Measurements from ENCODE around the gene FOXJ2.

FOXJ2 gene

DNA sequence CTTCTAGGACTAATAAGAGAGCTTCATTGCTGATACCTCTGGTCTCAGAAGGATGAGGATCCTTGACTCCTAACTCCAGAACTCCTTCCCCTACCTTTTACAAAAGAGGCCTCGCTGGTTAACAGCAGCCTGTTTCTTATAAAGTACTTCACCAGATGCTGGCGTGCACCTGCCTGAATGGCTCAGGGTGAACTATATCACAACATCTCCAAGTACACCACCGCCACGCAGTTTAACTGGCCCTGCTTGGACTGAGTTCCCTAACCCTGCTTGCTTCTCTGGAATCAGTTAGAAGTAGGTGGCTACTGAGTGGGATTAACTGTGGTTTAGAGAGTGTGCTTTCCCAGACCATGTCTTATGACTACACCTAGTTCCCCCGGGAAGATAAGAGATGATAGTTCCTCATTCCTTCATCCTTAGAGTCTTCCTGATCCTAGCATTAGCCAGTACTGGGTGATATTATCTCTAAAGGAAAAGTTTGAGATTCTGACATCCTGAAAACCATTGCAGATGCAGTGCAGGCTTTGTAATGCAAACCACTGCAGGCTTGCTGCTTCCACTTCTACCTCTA is 3.0 kb downstream of the FOXJ2 start:
- Mint-ChIP-seq H3K27me3 (no peaks in the 10 kb centered on the region), H3K4me3 (peak overlapping the region; percentile 81 to 92), H3K27ac (peak overlapping the region; percentile 64 to 93), H3K9me3 (no peaks in the 10 kb centered on the region), H3K36me3 (ENCODE audit: insufficient read depth) (peaks cover 23% of the 10 kb centered on the region), H3K4me1 (ENCODE audit: low read depth in 2 of 2) (peaks cover 66 to 73% of the 10 kb centered on the region in 2 donors)
- ATAC-seq (replicated peaks) (no peak), DNase-seq (no peak)

DNA sequence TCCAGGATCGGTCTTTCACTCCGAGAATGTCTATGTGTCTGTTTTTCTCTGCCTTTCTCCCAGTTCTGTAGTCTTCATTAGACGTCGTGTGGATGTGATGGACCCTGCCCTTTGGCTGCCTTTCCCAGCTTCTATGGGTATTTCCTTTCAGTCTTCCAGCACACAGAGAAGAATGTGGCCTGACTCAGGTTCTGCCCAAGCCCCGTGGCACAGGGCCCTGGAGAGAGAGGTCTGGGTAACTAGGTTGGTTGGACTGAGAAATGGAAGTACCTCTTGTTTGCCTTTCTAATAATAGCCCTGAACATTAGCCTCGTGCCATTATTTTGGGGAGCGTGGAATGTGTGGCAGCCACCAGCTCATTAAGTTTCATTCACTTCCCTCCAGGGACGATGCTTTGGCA is 3.8 kb downstream of the FOXJ2 start:
- H3K27me3 Mint-ChIP-seq, result no peaks in the 10 kb centered on the region
- DNase-seq, result no peak
- no peak for ATAC-seq (replicated peaks)
- no peaks in the 10 kb centered on the region for H3K9me3 Mint-ChIP-seq
- H3K4me1 Mint-ChIP-seq (ENCODE audit: low read depth in 2 of 2), result peaks cover 66 to 73% of the 10 kb centered on the region in 2 donors
- peak overlapping the region; percentile 64 to 85 for H3K27ac Mint-ChIP-seq
- peak overlapping the region; percentile 1 to 36 for H3K4me3 Mint-ChIP-seq
- peaks cover 32% of the 10 kb centered on the region for H3K36me3 Mint-ChIP-seq (ENCODE audit: insufficient read depth)

DNA sequence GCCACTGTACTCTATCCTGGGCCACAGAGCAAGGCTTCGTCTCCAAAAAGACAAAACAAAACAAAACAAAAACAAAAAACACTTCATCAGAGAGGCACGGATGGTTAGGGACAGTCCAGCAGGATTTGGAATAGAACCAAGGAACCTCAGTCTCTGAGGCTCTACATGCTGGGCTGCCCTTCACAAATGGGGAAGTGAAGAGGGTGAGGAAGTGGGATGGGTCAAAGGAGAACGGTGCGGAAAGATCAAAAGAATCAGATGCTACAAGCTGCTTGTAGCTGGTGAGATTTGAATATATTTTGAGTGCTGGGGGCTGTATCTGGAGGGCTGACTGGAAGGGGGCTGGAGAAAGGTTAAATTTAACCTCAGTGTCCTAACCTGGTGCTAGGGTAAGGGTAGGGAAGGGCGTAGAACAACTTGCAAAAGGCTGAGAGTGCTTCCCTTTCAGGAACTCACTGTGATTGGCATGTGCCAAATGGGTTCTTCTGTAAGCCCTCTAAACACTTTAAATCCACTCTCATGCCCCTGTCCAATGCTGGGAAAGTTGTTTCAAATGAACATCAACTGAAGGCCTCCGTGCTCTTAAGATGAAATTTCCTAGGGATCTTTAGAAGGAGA is 4.6 kb downstream of the FOXJ2 start:
- no peak for DNase-seq
- no peaks in the 10 kb centered on the region for H3K27me3 Mint-ChIP-seq
- H3K27ac Mint-ChIP-seq, result peak overlapping the region; percentile 64 to 85
- H3K36me3 Mint-ChIP-seq (ENCODE audit: insufficient read depth), result peaks cover 40% of the 10 kb centered on the region
- peaks cover 63 to 69% of the 10 kb centered on the region in 2 donors for H3K4me1 Mint-ChIP-seq (ENCODE audit: low read depth in 2 of 2)
- H3K4me3 Mint-ChIP-seq, result peak overlapping the region; percentile 27 to 42
- H3K9me3 Mint-ChIP-seq, result no peaks in the 10 kb centered on the region
- no peak for ATAC-seq (replicated peaks)

DNA sequence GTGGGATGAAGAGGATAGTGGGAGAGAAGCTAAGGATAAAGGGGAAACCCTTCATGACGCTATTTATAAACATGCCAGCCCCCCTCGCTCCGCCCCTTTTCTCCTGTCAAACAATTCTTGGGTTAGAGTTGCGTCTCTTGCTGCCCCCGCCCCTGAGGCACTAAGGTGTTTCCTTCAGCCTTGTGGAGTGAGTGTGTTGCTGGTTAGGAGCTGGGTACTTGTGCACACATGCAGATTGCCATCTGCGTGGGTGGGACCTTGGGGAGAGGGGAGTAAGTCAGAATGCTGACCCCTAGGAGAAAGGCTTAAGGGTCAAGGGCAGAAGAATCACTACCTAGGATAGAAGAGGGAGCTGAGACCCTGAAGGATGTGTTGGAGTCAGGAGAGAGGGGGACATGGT is 5.4 kb downstream of the FOXJ2 start:
- peak overlapping the region; percentile 42 to 61 for H3K4me3 Mint-ChIP-seq
- H3K36me3 Mint-ChIP-seq (ENCODE audit: insufficient read depth), result peaks cover 45% of the 10 kb centered on the region
- no peaks in the 10 kb centered on the region for H3K9me3 Mint-ChIP-seq
- DNase-seq, result no peak
- no peak for ATAC-seq (replicated peaks)
- no peaks in the 10 kb centered on the region for H3K27me3 Mint-ChIP-seq
- peak overlapping the region; percentile 64 to 85 for H3K27ac Mint-ChIP-seq
- peaks cover 63 to 69% of the 10 kb centered on the region in 2 donors for H3K4me1 Mint-ChIP-seq (ENCODE audit: low read depth in 2 of 2)

DNA sequence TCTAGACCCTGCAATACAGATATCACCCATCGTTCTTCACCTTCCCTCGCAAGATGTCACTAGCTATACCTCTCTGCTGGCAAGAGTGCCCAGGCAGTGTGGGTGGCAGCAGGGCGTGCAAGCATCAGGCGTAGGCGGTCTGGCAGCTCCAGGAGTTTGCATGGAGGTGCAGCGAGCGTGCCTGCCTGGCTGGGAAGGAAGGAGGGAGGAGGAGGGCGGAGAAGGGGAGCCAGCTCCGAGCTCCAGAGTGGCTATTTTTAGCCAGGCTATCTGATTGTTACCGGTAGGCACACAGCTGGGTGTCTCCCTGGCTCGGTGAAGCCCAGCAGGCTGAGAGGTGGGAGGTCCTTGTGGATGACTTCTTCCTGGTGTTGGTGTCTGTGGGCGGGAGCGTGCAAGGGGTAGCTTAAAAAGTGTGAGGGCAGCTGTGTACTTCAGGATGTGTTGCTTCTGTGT is 6.2 kb downstream of the FOXJ2 start:
- peaks cover 44% of the 10 kb centered on the region for H3K36me3 Mint-ChIP-seq (ENCODE audit: insufficient read depth)
- ATAC-seq (replicated peaks) (peak; percentile 79), DNase-seq (no peak)
- H3K27ac Mint-ChIP-seq, result peak overlapping the region; percentile 64 to 85
- H3K4me3 Mint-ChIP-seq, result peak overlapping the region; percentile 42 to 61
- no peaks in the 10 kb centered on the region for H3K9me3 Mint-ChIP-seq
- no peaks in the 10 kb centered on the region for H3K27me3 Mint-ChIP-seq
- H3K4me1 Mint-ChIP-seq (ENCODE audit: low read depth in 2 of 2), result peaks cover 58 to 62% of the 10 kb centered on the region in 2 donors

DNA sequence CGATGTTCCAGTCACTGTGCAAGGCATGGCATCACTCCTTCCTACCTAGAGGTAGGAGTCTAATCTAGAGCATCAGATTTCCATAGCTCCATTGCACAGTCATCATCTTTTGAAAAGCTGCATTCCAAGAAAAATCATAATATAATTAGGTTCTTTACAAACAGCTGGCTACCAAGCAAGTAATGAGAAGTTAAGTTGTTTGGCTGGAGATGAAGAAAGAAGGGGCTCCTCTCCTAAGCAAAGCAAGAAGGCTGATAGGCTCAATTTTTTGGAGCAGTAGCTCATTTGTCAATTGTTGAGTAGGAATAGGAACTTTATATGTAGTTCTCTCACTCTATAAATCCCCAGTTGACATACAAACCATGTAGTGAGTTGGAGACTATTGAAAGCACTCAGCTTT is 8.3 kb downstream of the FOXJ2 start:
- Mint-ChIP-seq H3K27ac (peak overlapping the region; percentile 36 to 59), H3K4me3 (no peak overlapping the region), H3K4me1 (ENCODE audit: low read depth in 2 of 2) (peaks cover 37 to 41% of the 10 kb centered on the region in 2 donors), H3K36me3 (ENCODE audit: insufficient read depth) (peaks cover 60% of the 10 kb centered on the region), H3K27me3 (no peaks in the 10 kb centered on the region), H3K9me3 (no peaks in the 10 kb centered on the region)
- DNase-seq (no peak), ATAC-seq (replicated peaks) (no peak)

DNA sequence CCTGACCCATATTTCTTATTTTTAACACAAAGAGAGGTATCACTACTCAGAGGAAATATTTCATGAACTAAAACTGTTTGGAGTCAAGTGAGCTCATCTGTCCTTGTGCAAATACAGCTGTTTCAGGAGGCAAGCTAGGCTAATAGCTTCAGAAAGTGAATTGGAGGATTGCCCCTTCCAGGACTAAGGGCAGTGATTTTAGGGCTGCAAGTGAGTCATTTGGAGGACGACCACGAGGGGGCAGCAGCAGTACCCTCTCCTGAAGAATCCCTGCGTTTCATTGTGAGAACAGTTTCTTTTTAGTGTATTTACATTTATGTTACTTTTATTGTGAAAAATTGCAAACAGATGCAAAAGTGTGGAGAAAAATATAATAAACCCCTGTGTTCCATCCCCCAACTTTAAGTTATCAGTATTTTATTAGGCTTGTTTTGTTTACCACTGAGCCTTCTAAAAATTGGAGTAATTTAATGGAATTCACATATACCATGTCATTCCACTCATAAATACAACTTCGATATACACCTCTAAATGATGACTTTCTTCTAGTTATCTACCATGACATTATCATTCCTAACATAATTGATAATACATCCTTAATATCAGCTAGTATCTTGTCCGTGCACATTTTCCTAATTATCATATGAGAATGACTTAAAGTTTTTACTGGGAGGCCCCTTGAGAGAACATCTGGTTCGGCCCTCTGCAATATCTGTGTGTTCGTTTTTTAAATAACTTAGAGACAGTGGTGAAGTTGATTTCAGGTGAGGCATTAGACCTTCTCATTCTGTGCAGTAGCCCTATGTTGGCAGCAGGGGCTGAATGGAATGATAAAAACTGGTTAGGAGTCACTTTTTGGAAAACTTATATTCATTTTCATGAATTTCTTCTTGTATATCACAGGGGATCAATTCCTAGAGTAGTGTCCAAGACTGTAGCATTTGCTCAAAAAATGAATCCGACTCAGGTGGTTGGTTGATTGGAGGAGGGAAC is 13.7 kb downstream of the FOXJ2 start:
- DNase-seq, result peak; percentile 77 to 80 (median 77)
- H3K36me3 Mint-ChIP-seq (ENCODE audit: insufficient read depth), result peaks cover 85% of the 10 kb centered on the region
- H3K4me1 Mint-ChIP-seq (ENCODE audit: low read depth in 2 of 2), result peaks cover 3 to 8% of the 10 kb centered on the region in 2 donors
- no peaks in the 10 kb centered on the region for H3K9me3 Mint-ChIP-seq
- H3K4me3 Mint-ChIP-seq, result no peak overlapping the region
- no peaks in the 10 kb centered on the region for H3K27me3 Mint-ChIP-seq
- no peak overlapping the region for H3K27ac Mint-ChIP-seq
- peak; percentile 89 for ATAC-seq (replicated peaks)

DNA sequence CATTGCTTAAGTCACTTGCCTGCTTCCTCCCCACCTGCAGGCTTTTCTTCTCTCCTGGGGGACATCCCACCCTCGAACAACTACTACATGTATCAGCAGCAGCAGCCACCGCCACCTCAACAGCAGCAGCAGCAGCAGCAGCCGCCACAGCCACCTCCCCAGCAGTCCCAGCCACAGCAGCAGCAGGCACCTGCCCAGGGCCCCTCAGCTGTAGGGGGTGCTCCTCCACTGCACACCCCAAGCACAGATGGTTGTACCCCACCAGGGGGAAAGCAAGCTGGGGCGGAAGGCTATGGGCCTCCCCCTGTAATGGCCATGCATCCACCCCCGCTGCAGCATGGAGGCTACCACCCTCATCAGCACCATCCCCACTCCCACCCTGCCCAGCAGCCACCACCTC is 15.3 kb downstream of the FOXJ2 start:
- Mint-ChIP-seq H3K27me3 (no peaks in the 10 kb centered on the region), H3K9me3 (no peaks in the 10 kb centered on the region), H3K4me3 (no peak overlapping the region), H3K27ac (peak overlapping the region in 1 of 2 donors; percentile 59), H3K36me3 (ENCODE audit: insufficient read depth) (peaks cover 85% of the 10 kb centered on the region), H3K4me1 (ENCODE audit: low read depth in 2 of 2) (peaks cover 3 to 8% of the 10 kb centered on the region in 2 donors)
- ATAC-seq (replicated peaks), result no peak
- no peak for DNase-seq

DNA sequence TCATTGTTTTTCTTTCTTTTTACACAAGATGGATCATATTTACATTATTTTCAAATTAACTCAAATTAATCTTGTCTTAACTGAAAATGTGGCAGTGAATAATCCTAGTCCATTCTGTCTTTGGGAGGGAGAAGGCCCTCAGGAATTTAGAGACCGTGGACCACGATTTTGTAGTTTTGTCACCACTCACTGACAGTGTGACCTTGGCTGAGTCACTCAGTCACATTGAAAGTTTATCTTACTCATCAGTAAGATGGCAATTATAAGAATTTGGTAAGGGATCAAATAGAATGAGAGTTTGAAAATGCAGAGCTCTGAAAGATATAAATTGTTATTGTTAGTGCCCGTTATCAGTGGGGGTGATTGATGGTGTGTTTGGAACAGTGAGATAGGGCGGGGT is 16.4 kb downstream of the FOXJ2 start:
- Mint-ChIP-seq H3K27ac (peak overlapping the region in 1 of 2 donors; percentile 5), H3K9me3 (no peaks in the 10 kb centered on the region), H3K36me3 (ENCODE audit: insufficient read depth) (peaks cover 85% of the 10 kb centered on the region), H3K4me3 (no peak overlapping the region), H3K4me1 (ENCODE audit: low read depth in 2 of 2) (peaks cover 3 to 8% of the 10 kb centered on the region in 2 donors), H3K27me3 (no peaks in the 10 kb centered on the region)
- ATAC-seq (replicated peaks) (no peak), DNase-seq (no peak)

DNA sequence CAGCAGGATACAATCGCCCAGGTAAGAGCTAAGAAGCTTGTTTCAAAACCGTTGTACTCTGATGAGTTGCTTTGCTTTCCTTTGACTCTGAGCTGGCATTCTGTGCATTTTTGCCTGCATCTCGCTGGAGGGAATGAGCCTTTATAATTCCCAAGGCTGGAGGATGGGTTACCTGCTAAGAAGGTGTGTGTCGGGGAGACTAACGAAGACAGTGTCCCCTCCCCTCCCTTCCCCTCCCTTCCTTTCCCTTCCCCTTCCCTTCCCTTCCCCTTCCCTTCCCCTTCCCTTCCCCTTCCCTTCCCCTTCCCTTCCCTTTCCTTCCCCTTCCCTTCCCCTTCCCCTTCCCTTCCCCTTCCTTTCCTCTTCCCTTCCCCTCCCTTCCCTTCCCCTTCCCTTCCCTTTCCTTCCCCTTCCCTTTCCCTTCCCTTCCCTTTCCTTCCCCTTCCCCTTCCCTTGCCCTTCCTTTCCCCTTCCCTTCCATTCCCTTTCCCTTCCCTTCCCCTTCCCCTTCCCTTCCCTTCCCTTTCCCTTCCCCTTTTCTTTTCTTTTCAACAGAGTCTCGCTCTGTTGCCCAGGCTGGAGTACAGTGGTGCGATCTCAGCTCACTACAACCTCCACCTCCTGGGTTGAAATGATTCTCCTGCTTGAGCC is 18.2 kb downstream of the FOXJ2 start:
- no peaks in the 10 kb centered on the region for H3K27me3 Mint-ChIP-seq
- no peak for DNase-seq
- peaks cover 3 to 8% of the 10 kb centered on the region in 2 donors for H3K4me1 Mint-ChIP-seq (ENCODE audit: low read depth in 2 of 2)
- no peak for ATAC-seq (replicated peaks)
- no peaks in the 10 kb centered on the region for H3K9me3 Mint-ChIP-seq
- no peak overlapping the region for H3K4me3 Mint-ChIP-seq
- peaks cover 69% of the 10 kb centered on the region for H3K36me3 Mint-ChIP-seq (ENCODE audit: insufficient read depth)
- peak overlapping the region in 1 of 2 donors; percentile 23 for H3K27ac Mint-ChIP-seq

DNA sequence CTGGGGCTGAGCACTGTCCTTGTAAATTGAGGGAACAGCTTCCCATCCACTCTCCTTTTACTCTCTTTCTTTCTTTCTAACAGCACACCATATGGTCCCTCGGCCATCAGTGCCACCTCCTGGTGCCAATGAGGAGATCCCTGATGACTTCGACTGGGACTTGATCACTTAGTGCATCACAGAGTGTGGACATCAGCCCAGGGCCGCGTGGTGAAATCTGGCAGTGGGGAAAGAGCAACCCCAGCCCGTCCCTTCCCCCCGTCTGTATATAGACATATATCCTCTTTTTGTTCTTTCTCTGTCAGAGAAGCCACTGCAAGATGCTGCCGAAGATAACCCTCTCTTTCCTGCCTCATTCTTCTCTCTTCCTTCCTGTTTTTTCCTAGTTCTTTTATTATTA is 20.2 kb downstream of the FOXJ2 start:
- H3K27ac Mint-ChIP-seq, result no peak overlapping the region
- no peaks in the 10 kb centered on the region for H3K9me3 Mint-ChIP-seq
- peaks cover 54% of the 10 kb centered on the region for H3K36me3 Mint-ChIP-seq (ENCODE audit: insufficient read depth)
- ATAC-seq (replicated peaks) (no peak), DNase-seq (no peak)
- H3K27me3 Mint-ChIP-seq, result no peaks in the 10 kb centered on the region
- H3K4me3 Mint-ChIP-seq, result no peak overlapping the region
- peaks cover 3 to 4% of the 10 kb centered on the region in 2 donors for H3K4me1 Mint-ChIP-seq (ENCODE audit: low read depth in 2 of 2)

DNA sequence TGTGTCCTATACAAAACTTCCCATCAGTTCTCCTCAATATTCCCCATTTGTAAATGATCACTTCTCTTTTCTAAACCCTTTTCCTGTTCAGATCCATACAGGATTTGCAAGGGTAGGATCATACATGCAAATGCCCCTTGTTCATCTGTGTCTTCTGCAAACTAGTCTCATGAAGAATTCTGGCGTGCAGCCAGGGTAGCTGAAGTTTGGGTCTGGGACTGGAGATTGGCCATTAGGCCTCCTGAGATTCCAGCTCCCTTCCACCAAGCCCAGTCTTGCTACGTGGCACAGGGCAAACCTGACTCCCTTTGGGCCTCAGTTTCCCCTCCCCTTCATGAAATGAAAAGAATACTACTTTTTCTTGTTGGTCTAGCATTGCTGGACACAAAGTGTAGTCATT is 22.3 kb downstream of the FOXJ2 start:
- H3K36me3 Mint-ChIP-seq (ENCODE audit: insufficient read depth), result peaks cover 41% of the 10 kb centered on the region
- no peak overlapping the region for H3K4me3 Mint-ChIP-seq

DNA sequence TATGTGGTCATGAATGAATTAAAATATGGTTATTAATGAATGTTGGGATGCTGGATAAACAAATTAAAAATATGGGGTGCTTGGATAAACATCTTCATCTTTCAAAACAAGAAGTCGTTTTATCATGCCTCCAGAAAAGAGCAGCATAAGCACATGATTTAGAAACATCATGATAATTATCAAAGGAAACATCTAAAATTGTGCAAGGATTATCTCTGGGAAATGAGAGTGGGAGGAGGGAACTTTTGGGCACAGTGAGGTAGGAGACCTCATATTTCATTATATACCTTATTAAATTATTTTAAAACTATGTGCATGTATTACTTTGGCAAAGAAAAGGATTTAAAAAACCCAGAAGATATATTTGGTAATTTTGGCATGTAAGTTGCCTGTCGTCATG is 24.8 kb downstream of the FOXJ2 start:
- H3K27ac Mint-ChIP-seq, result peak overlapping the region; percentile 1 to 35

More for the DNA sequence above, 22.3 kb downstream of the FOXJ2 start:
- no peak for DNase-seq
- Mint-ChIP-seq H3K4me1 (ENCODE audit: low read depth in 2 of 2) (peaks cover 4% of the 10 kb centered on the region in 2 donors), H3K27ac (no peak overlapping the region), H3K27me3 (no peaks in the 10 kb centered on the region), H3K9me3 (no peaks in the 10 kb centered on the region)
- no peak for ATAC-seq (replicated peaks)

More for the DNA sequence above, 24.8 kb downstream of the FOXJ2 start:
- Mint-ChIP-seq H3K4me3 (no peak overlapping the region), H3K27me3 (no peaks in the 10 kb centered on the region), H3K36me3 (ENCODE audit: insufficient read depth) (peaks cover 30% of the 10 kb centered on the region), H3K9me3 (no peaks in the 10 kb centered on the region), H3K4me1 (ENCODE audit: low read depth in 2 of 2) (peaks cover 2 to 4% of the 10 kb centered on the region in 2 donors)
- DNase-seq (no peak), ATAC-seq (replicated peaks) (no peak)

Measured in effector memory CD8-positive, alpha-beta T cell (primary cell).